C4-2B (cell line): ENCODE data around the gene TTC32.

Source experiments
- H3K27ac ChIP-seq: fragments of 450-650 bp; 2 replicates; pipeline ENCODE4 v1.5.1; 2017
- CTCF ChIP-seq: fragments of 450-650 bp; conservative IDR thresholded peaks from 2 replicates; pipeline ENCODE4 v1.5.1; 2017; ENCODE audit warnings: mild to moderate bottlenecking
- ZFX ChIP-seq: fragments of 450-650 bp; IDR thresholded peaks from 2 replicates; pipeline ENCODE4 v1.6.1; 2017

TTC32 gene

GRCh38 chr2:19854596-19855541 is 46.9 kb downstream of the TTC32 start:
- no peak overlapping the region for H3K27ac ChIP-seq
- TF ChIP-seq ZFX (no peak), CTCF (no peak)

GRCh38 chr2:19851116-19851695 is 50.6 kb downstream of the TTC32 start:
- no peak for TF ChIP-seq ZFX
- TF ChIP-seq CTCF: no peak; the same call in 1 of the 2 replicates
- H3K27ac ChIP-seq: no peak overlapping the region

GRCh38 chr2:19850056-19851050 is 51.4 kb downstream of the TTC32 start:
- no peak for TF ChIP-seq CTCF
- TF ChIP-seq ZFX: no peak
- H3K27ac ChIP-seq: no peak overlapping the region

- H3K27ac ChIP-seq: no peak overlapping the region
- TF ChIP-seq CTCF (no peak), ZFX (no peak)
These were observed 52.8 kb downstream of the TTC32 start for GRCh38 chr2:19848952-19849351.

- TF ChIP-seq ZFX (no peak), CTCF (no peak)
- H3K27ac ChIP-seq: no peak overlapping the region
These were observed 53.6 kb downstream of the TTC32 start for GRCh38 chr2:19848029-19848750.

- H3K27ac ChIP-seq: no peak overlapping the region
- TF ChIP-seq ZFX: no peak
- no peak for TF ChIP-seq CTCF
These were observed 54.3 kb downstream of the TTC32 start for GRCh38 chr2:19847486-19847885.
